CD4-positive, alpha-beta T cell treated with Interferon gamma for 1 hour (primary cell): ENCODE measurements around the gene HCFC1.
"Not testable (repeated sequence)": the region's sequence is repeated elsewhere in the genome, so short reads cannot be mapped to it uniquely, and the experiment has no call there.

Experiments
- DNase-seq: peaks from one replicate; pipeline ENCODE4 v3.0.0-alpha.2; 2020

HCFC1 gene

GRCh38 chrX:154006947-154007346 lies 35.3 kb upstream of the HCFC1 start:
- no peak for DNase-seq

GRCh38 chrX:154004315-154004714 lies 32.7 kb upstream of the HCFC1 start:
- DNase-seq, result no peak

- DNase-seq, result peak; percentile 69
These were observed 30.6 kb upstream of the HCFC1 start for GRCh38 chrX:154002215-154002719.

GRCh38 chrX:154000051-154000450 lies 28.4 kb upstream of the HCFC1 start:
- DNase-seq, result no peak

GRCh38 chrX:153999359-154000037 lies 27.9 kb upstream of the HCFC1 start:
- no peak for DNase-seq

- no peak for DNase-seq
These were observed 23.9 kb upstream of the HCFC1 start for GRCh38 chrX:153995504-153995903.

- not testable (repeated sequence) for DNase-seq
These were observed 22.8 kb upstream of the HCFC1 start for GRCh38 chrX:153994398-153994797.

GRCh38 chrX:153993978-153994377 lies 22.4 kb upstream of the HCFC1 start:
- DNase-seq, result no peak

GRCh38 chrX:153993079-153993478 lies 21.5 kb upstream of the HCFC1 start:
- DNase-seq, result no peak

- DNase-seq, result no peak
These were observed 20.6 kb upstream of the HCFC1 start for GRCh38 chrX:153992180-153992579.

GRCh38 chrX:153991013-153991580 lies 19.5 kb upstream of the HCFC1 start:
- no peak for DNase-seq

GRCh38 chrX:153989973-153990655 lies 18.5 kb upstream of the HCFC1 start:
- DNase-seq, result no peak

- DNase-seq, result no peak
These were observed 16.9 kb upstream of the HCFC1 start for GRCh38 chrX:153988493-153988892.

- peak; percentile 37 for DNase-seq
These were observed 12.9 kb upstream of the HCFC1 start for GRCh38 chrX:153984351-153985178.

GRCh38 chrX:153983321-153983801 lies 11.7 kb upstream of the HCFC1 start:
- DNase-seq, result peak; percentile 44

GRCh38 chrX:153981771-153982533 lies 10.3 kb upstream of the HCFC1 start:
- DNase-seq, result peak; percentile 69

- DNase-seq, result no peak
These were observed 9.6 kb upstream of the HCFC1 start for GRCh38 chrX:153981231-153981630.

GRCh38 chrX:153980394-153980793 lies 8.8 kb upstream of the HCFC1 start:
- not testable (repeated sequence) for DNase-seq

GRCh38 chrX:153974726-153975286 lies 3.2 kb upstream of the HCFC1 start:
- DNase-seq, result no peak

GRCh38 chrX:153974003-153974725 lies 2.5 kb upstream of the HCFC1 start:
- DNase-seq, result no peak
